Neuronal stem cell (in vitro differentiated cells): ENCODE data around the gene CDR2L.

Source experiments
- DNase-seq: peaks from one replicate; pipeline ENCODE4 v3.0.0-alpha.2; 2013; ENCODE audit warnings: low spot score
- H2AFZ ChIP-seq: one replicate; pipeline ENCODE4 v1.6.1; 2013; ENCODE audit warnings: mild to moderate bottlenecking, low read length, inconsistent platforms
- H2AK5ac ChIP-seq: 2 replicates; pipeline ENCODE4 v1.6.1; 2013; ENCODE audit warnings: low read depth, mild to moderate bottlenecking, inconsistent platforms, low read length, moderate library complexity, mixed read lengths
- H2BK120ac ChIP-seq: 2 replicates; pipeline ENCODE4 v1.6.1; 2013; ENCODE audit warnings: low read depth, mild to moderate bottlenecking, inconsistent platforms, low read length, moderate library complexity, mixed read lengths
- H2BK12ac ChIP-seq: one replicate; pipeline ENCODE4 v1.6.1; 2013; ENCODE audit warnings: low read length, inconsistent platforms
- H2BK15ac ChIP-seq: 2 replicates; pipeline ENCODE4 v1.6.1; 2013; ENCODE audit warnings: mild to moderate bottlenecking, low read length, inconsistent platforms, mixed read lengths
- H2BK5ac ChIP-seq: one replicate; pipeline ENCODE4 v1.6.1; 2013; ENCODE audit warnings: inconsistent platforms, mild to moderate bottlenecking, low read length, moderate library complexity
- H3K14ac ChIP-seq: one replicate; pipeline ENCODE4 v1.6.1; 2013; ENCODE audit warnings: low read length, inconsistent platforms
- H3K18ac ChIP-seq: 2 replicates; pipeline ENCODE4 v1.6.1; 2013; ENCODE audit warnings: low read length, inconsistent platforms
- H3K23ac ChIP-seq: 2 replicates; pipeline ENCODE4 v1.6.1; 2013; ENCODE audit warnings: low read depth, mild to moderate bottlenecking, mixed read lengths, low read length, inconsistent platforms; ENCODE audit not compliant: poor library complexity
- H3K27ac ChIP-seq: replicated peaks from 3 replicates; pipeline ENCODE4 v1.5.1; 2013; ENCODE audit warnings: low read length, inconsistent platforms
- H3K27me3 ChIP-seq, 3 experiments: 2 replicates each; pipeline ENCODE4 v1.6.1; 2013; ENCODE audit warnings: low read length in 3 of 3, mild to moderate bottlenecking in 2 of 3, inconsistent platforms in 1 of 3, low read depth in 1 of 3, mixed read lengths in 1 of 3, moderate library complexity in 1 of 3; ENCODE audit not compliant: control insufficient read depth in 3 of 3, insufficient read depth in 3 of 3
- H3K36me3 ChIP-seq, 2 donors: replicated peaks in 1 of 2; 2 replicates each; pipeline ENCODE4 v1.6.1; 2013; ENCODE audit warnings: low read length in 2 of 2; ENCODE audit not compliant: control insufficient read depth in 2 of 2, insufficient read depth in 2 of 2
- H3K4ac ChIP-seq: 2 replicates; pipeline ENCODE4 v1.6.1; 2013; ENCODE audit warnings: inconsistent platforms, mild to moderate bottlenecking, low read length, moderate library complexity
- H3K4me1 ChIP-seq, 2 donors: 1 replicate in 1 of 2; 2 replicates in 1 of 2; pipeline ENCODE4 v1.6.1; 2013; ENCODE audit warnings: low read length in 2 of 2, low read depth in 1 of 2; ENCODE audit not compliant: control insufficient read depth in 2 of 2, insufficient read depth in 1 of 2
- H3K4me2 ChIP-seq: one replicate; pipeline ENCODE4 v1.6.1; 2013; ENCODE audit warnings: mild to moderate bottlenecking, low read length, inconsistent platforms; ENCODE audit not compliant: insufficient read depth, poor library complexity, severe bottlenecking
- H3K4me3 ChIP-seq, 2 donors: 2 replicates each; pipeline ENCODE4 v1.5.1; 2013; ENCODE audit warnings: low read length in 2 of 2, mild to moderate bottlenecking in 2 of 2, inconsistent platforms in 1 of 2, moderate library complexity in 1 of 2
- H3K79me1 ChIP-seq: one replicate; pipeline ENCODE4 v1.6.1; 2013; ENCODE audit warnings: low read depth, mild to moderate bottlenecking, inconsistent platforms, low read length, moderate library complexity
- H3K9ac ChIP-seq: one replicate; pipeline ENCODE4 v1.6.1; 2013; ENCODE audit warnings: mild to moderate bottlenecking, low read depth, low read length, inconsistent platforms; ENCODE audit not compliant: poor library complexity
- H3K9me3 ChIP-seq, 2 donors: replicated peaks in 1 of 2; 2 replicates each; pipeline versions ENCODE3 to v1.6.1; 2013; ENCODE audit warnings: low read length in 2 of 2, mild to moderate bottlenecking in 2 of 2, inconsistent platforms in 1 of 2, low read depth in 1 of 2, mixed read lengths in 1 of 2, moderate library complexity in 1 of 2; ENCODE audit not compliant: control insufficient read depth in 2 of 2, insufficient read depth in 1 of 2
- H4K8ac ChIP-seq: one replicate; pipeline ENCODE4 v1.6.1; 2013; ENCODE audit warnings: low read depth, mild to moderate bottlenecking, inconsistent platforms, low read length, moderate library complexity
- H4K91ac ChIP-seq: one replicate; pipeline ENCODE4 v1.6.1; 2013; ENCODE audit warnings: low read length, low read depth, mild to moderate bottlenecking, inconsistent platforms; ENCODE audit not compliant: poor library complexity
- WGBS, 2 donors: extraction: QIAGEN DNeasy Blood & Tissue Kit; methylation state at CpG; one replicate each; pipeline ENCODE4 v1.1.7; 2013; ENCODE audit warnings: missing lambda C conversion rate in 2 of 2, mixed read lengths in 1 of 2; ENCODE audit not compliant: insufficient read length in 2 of 2, insufficient replicate concordance in 1 of 2; ENCODE audit errors: extremely low coverage in 2 of 2; 5-methylcytosine and 5-hydroxymethylcytosine counted together

Gene CDR2L

GRCh38 chr17:74943808-74944522, 43.5 kb upstream of the CDR2L start:
- H3K9ac ChIP-seq = no peak overlapping the region
- H3K27ac ChIP-seq = no peak overlapping the region
- H3K18ac ChIP-seq = no peak overlapping the region
- no peak overlapping the region for H2AFZ ChIP-seq
- no peak overlapping the region for H4K8ac ChIP-seq
- no CpG with 5 or more reads among the region's 13 CpGs for WGBS, 2 donors
- no peak overlapping the region for H2BK120ac ChIP-seq
- H3K23ac ChIP-seq = no peak overlapping the region
- peaks cover 0 to 80% (median 4%) of the 10 kb centered on the region in 3 experiments for H3K27me3 ChIP-seq
- no peak overlapping the region for H2BK12ac ChIP-seq
- H3K4me1 ChIP-seq = no peaks in the 10 kb centered on the region
- no peak for DNase-seq
- H2AK5ac ChIP-seq = no peak overlapping the region
- no peak overlapping the region for H4K91ac ChIP-seq
- no peaks in the 10 kb centered on the region for H3K79me1 ChIP-seq
- no peak overlapping the region for H3K4ac ChIP-seq
- no peak overlapping the region for H2BK15ac ChIP-seq
- H2BK5ac ChIP-seq = no peak overlapping the region
- no peak overlapping the region for H3K14ac ChIP-seq
- H3K4me2 ChIP-seq = no peak overlapping the region
- no peaks in the 10 kb centered on the region for H3K36me3 ChIP-seq
- H3K9me3 ChIP-seq = no peaks in the 10 kb centered on the region
- H3K4me3 ChIP-seq = no peak overlapping the region

GRCh38 chr17:74945543-74945942, 41.9 kb upstream of the CDR2L start:
- no peak overlapping the region for H3K9ac ChIP-seq

GRCh38 chr17:74946641-74947040, 40.8 kb upstream of the CDR2L start:
- peaks cover 0 to 81% (median 0%) of the 10 kb centered on the region in 3 experiments for H3K27me3 ChIP-seq
- no peak overlapping the region for H4K91ac ChIP-seq
- no peak for DNase-seq
- H3K27ac ChIP-seq = no peak overlapping the region
- WGBS, 2 donors = no CpG with 5 or more reads among the region's 14 CpGs
- H3K4me1 ChIP-seq = no peaks in the 10 kb centered on the region
- H2AFZ ChIP-seq = no peak overlapping the region
- H2BK15ac ChIP-seq = no peak overlapping the region
- H2BK5ac ChIP-seq = no peak overlapping the region
- no peak overlapping the region for H3K4me3 ChIP-seq
- H3K9me3 ChIP-seq = no peaks in the 10 kb centered on the region
- no peaks in the 10 kb centered on the region for H3K36me3 ChIP-seq
- H2AK5ac ChIP-seq = no peak overlapping the region
- no peak overlapping the region for H3K18ac ChIP-seq
- no peak overlapping the region for H4K8ac ChIP-seq
- H3K23ac ChIP-seq = no peak overlapping the region
- no peak overlapping the region for H2BK120ac ChIP-seq
- H3K4me2 ChIP-seq = no peak overlapping the region
- no peak overlapping the region for H2BK12ac ChIP-seq
- H3K9ac ChIP-seq = no peak overlapping the region
- H3K79me1 ChIP-seq = no peaks in the 10 kb centered on the region
- H3K14ac ChIP-seq = no peak overlapping the region
- no peak overlapping the region for H3K4ac ChIP-seq

More at GRCh38 chr17:74945543-74945942, 41.9 kb upstream of the CDR2L start:
- no peaks in the 10 kb centered on the region for H3K9me3 ChIP-seq
- H3K4ac ChIP-seq = no peak overlapping the region
- H2BK15ac ChIP-seq = no peak overlapping the region
- H2BK12ac ChIP-seq = no peak overlapping the region
- WGBS, 2 donors = no CpG with 5 or more reads among the region's 6 CpGs
- no peak overlapping the region for H2BK5ac ChIP-seq
- H3K23ac ChIP-seq = no peak overlapping the region
- H3K4me1 ChIP-seq = no peaks in the 10 kb centered on the region
- H3K36me3 ChIP-seq = no peaks in the 10 kb centered on the region
- no peak overlapping the region for H2AK5ac ChIP-seq
- H3K4me3 ChIP-seq = no peak overlapping the region
- H2AFZ ChIP-seq = no peak overlapping the region
- no peaks in the 10 kb centered on the region for H3K79me1 ChIP-seq
- H4K91ac ChIP-seq = no peak overlapping the region
- no peak for DNase-seq
- no peak overlapping the region for H3K4me2 ChIP-seq
- no peak overlapping the region for H4K8ac ChIP-seq
- H3K27ac ChIP-seq = no peak overlapping the region
- no peak overlapping the region for H2BK120ac ChIP-seq
- no peak overlapping the region for H3K18ac ChIP-seq
- no peak overlapping the region for H3K14ac ChIP-seq
- H3K27me3 ChIP-seq = peaks cover 0 to 81% (median 2%) of the 10 kb centered on the region in 3 experiments

- no peak overlapping the region for H3K4me2 ChIP-seq
- peaks cover 0 to 76% (median 0%) of the 10 kb centered on the region in 3 experiments for H3K27me3 ChIP-seq
Measured at GRCh38 chr17:74947041-74947754, 40.2 kb upstream of the CDR2L start.

More at GRCh38 chr17:74947041-74947754, 40.2 kb upstream of the CDR2L start:
- Histone ChIP-seq H2AK5ac (no peak overlapping the region), H3K79me1 (no peaks in the 10 kb centered on the region), H4K91ac (no peak overlapping the region), H3K4me3 (no peak overlapping the region), H3K23ac (no peak overlapping the region), H3K9ac (no peak overlapping the region), H2BK5ac (no peak overlapping the region), H3K4me1 (no peaks in the 10 kb centered on the region), H2BK12ac (no peak overlapping the region), H3K9me3 (no peaks in the 10 kb centered on the region), H2BK120ac (no peak overlapping the region), H3K27ac (no peak overlapping the region), H3K36me3 (no peaks in the 10 kb centered on the region), H3K4ac (no peak overlapping the region), H3K14ac (no peak overlapping the region), H2AFZ (no peak overlapping the region), H4K8ac (no peak overlapping the region), H3K18ac (no peak overlapping the region), H2BK15ac (no peak overlapping the region)
- WGBS, 2 donors = no CpG with 5 or more reads among the region's 17 CpGs
- DNase-seq = no peak
